Stimulated activated naive CD4-positive, alpha-beta T cell treated with Interleukin-2 at 50 U/mL for 16 hours (primary cell): ENCODE data around the gene ZNF668.
"Not testable (repeated sequence)": the region's sequence is repeated elsewhere in the genome, so short reads cannot be mapped to it uniquely, and the experiment has no call there.

Experiments used
- DNase-seq: peaks from one replicate; lab custom pipeline; 2025; lab: John Stamatoyannopoulos, UW

ZNF668 gene

DNA sequence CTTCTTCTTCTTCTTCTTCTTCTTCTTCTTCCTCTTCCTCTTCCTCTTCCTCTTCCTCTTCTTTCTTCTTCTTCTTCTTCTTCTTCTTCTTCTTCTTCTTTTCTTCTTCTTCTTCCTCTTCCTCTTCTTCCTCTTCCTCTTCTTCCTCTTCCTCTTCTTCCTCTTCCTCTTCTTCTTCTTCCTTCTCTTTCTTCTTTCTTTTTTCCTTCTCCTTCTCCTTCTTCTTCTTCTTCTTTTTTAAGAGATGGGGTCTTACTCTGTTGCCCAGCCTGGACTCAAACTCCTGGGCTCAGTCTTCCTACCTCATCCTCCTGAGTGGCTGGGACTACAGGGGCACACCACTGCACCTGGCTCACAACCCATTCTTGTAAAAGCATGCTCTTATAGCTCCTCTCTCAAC, 60.7 kb downstream of the ZNF668 start:
- not testable (repeated sequence) for DNase-seq

DNA sequence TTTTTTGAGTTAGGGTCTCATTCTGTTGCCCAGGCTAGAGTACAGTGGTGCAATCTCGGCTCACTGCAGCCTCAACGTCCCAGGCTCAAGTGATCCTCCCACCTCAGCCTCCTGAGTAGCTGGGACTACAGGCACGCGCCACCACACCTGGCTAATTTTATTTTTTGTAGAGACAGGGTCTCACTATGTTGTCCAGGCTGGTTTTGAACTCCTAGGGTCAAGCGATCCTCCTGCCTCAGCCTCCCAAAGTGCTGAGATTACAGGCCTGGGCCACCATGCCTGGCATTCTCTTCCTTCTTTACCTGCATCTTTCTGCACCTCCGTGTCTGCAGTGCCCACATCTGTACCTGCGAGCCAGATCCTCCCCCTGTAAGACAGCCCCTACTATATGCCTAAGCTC, 62.2 kb downstream of the ZNF668 start:
- not testable (repeated sequence) for DNase-seq
